HEK293 (cell line): ENCODE results near the gene SH3TC1.

Experiments
- CTCF ChIA-PET: fragments of 350-600 bp; formaldehyde crosslinking; extraction: SDS; loops from one replicate; lab custom pipeline; 2021; ENCODE audit warnings: antibody characterized with exemption; lab: Yijun Ruan, JAX
- POLR2A ChIA-PET: fragments of 300-600 bp; formaldehyde crosslinking; extraction: SDS; loops from one replicate; lab custom pipeline; 2020; ENCODE audit warnings: antibody characterized with exemption, inconsistent platforms; lab: Yijun Ruan, JAX
- H3K27ac ChIP-seq: fragments of 200-500 bp; sonication (Bioruptor generic); 2 replicates; pipeline ENCODE4 v1.5.1; 2014; ENCODE audit warnings: low read depth, low read length, control low read depth, inconsistent platforms; ENCODE audit errors: extremely low read depth
- H3K36me3 ChIP-seq, 2 experiments: fragments of 200-500 bp in 1 of 2; sonication (Bioruptor generic) in 1 of 2; 1 replicate in 1 of 2; 2 replicates in 1 of 2; pipeline ENCODE4 v1.5.1; 2014 to 2017; ENCODE audit warnings: inconsistent platforms in 2 of 2, low read length in 2 of 2; ENCODE audit not compliant: control insufficient read depth in 2 of 2, insufficient read depth in 1 of 2
- H3K4me1 ChIP-seq: fragments of 200-500 bp; sonication (Bioruptor generic); 2 replicates; pipeline ENCODE4 v1.5.1; 2014; ENCODE audit warnings: mild to moderate bottlenecking, low read length, inconsistent platforms; ENCODE audit not compliant: control insufficient read depth, insufficient read depth
- H3K4me3 ChIP-seq: 2 replicates; pipeline ENCODE4 v1.5.1; 2011; ENCODE audit warnings: low read depth, mild to moderate bottlenecking, control low read depth, low read length, moderate library complexity
- H3K9me3 ChIP-seq: fragments of 200-500 bp; sonication (Bioruptor generic); 2 replicates; pipeline ENCODE4 v1.5.1; 2014; ENCODE audit warnings: low read depth, low read length, inconsistent platforms; ENCODE audit not compliant: control insufficient read depth, insufficient read depth
- BCL11B ChIP-seq: fragments of 450-650 bp; formaldehyde crosslinking; IDR thresholded peaks from 2 replicates; pipeline ENCODE4 v1.5.1; 2016; ENCODE audit warnings: low read depth, missing biosample characterization, missing genetic modification characterization
- GFI1B ChIP-seq: fragments of 450-650 bp; formaldehyde crosslinking; IDR thresholded peaks from 2 replicates; pipeline ENCODE4 v1.5.1; 2016; ENCODE audit warnings: missing biosample characterization, missing genetic modification characterization
- MYNN ChIP-seq: fragments of 450-650 bp; formaldehyde crosslinking; IDR thresholded peaks from 2 replicates; pipeline ENCODE4 v1.5.1; 2016; ENCODE audit warnings: missing biosample characterization, missing genetic modification characterization, borderline replicate concordance
- OSR2 ChIP-seq: fragments of 450-650 bp; formaldehyde crosslinking; IDR thresholded peaks from 2 replicates; pipeline ENCODE4 v1.5.1; 2016; ENCODE audit warnings: missing biosample characterization, missing genetic modification characterization
- REPIN1 ChIP-seq: fragments of 450-650 bp; formaldehyde crosslinking; IDR thresholded peaks from 2 replicates; pipeline ENCODE4 v1.5.1; 2017; ENCODE audit warnings: missing biosample characterization, missing genetic modification characterization, low read depth
- SALL2 ChIP-seq: fragments of 450-650 bp; formaldehyde crosslinking; IDR thresholded peaks from 2 replicates; pipeline ENCODE4 v1.5.0; 2017; ENCODE audit warnings: missing biosample characterization, mild to moderate bottlenecking, missing genetic modification characterization, borderline replicate concordance
- TRIM28 ChIP-seq: IDR thresholded peaks from 2 replicates; pipeline ENCODE4 v1.6.1; 2011; ENCODE audit warnings: low read length, control low read depth, borderline replicate concordance
- TSHZ1 ChIP-seq: fragments of 450-650 bp; formaldehyde crosslinking; IDR thresholded peaks from 2 replicates; pipeline ENCODE4 v1.5.1; 2016; ENCODE audit warnings: missing biosample characterization, missing genetic modification characterization, borderline replicate concordance
- WT1 ChIP-seq: fragments of 450-650 bp; formaldehyde crosslinking; IDR thresholded peaks from 2 replicates; pipeline ENCODE4 v1.5.1; 2016; ENCODE audit warnings: missing biosample characterization, missing genetic modification characterization
- YY2 ChIP-seq: fragments of 450-650 bp; formaldehyde crosslinking; IDR thresholded peaks from 2 replicates; pipeline ENCODE4 v1.5.1; 2016; ENCODE audit warnings: missing biosample characterization, missing genetic modification characterization
- ZEB2 ChIP-seq: fragments of 450-650 bp; formaldehyde crosslinking; IDR thresholded peaks from 2 replicates; pipeline ENCODE4 v1.5.1; 2016; ENCODE audit warnings: missing biosample characterization, missing genetic modification characterization
- ZFP69B ChIP-seq: fragments of 450-650 bp; formaldehyde crosslinking; IDR thresholded peaks from 2 replicates; pipeline ENCODE4 v1.5.1; 2016; ENCODE audit warnings: missing biosample characterization, missing genetic modification characterization
- ZNF10 ChIP-seq: fragments of 450-650 bp; formaldehyde crosslinking; IDR thresholded peaks from 2 replicates; pipeline ENCODE4 v1.5.1; 2017; ENCODE audit warnings: missing biosample characterization, missing genetic modification characterization
- ZNF148 ChIP-seq: fragments of 450-650 bp; formaldehyde crosslinking; IDR thresholded peaks from 2 replicates; pipeline ENCODE4 v1.5.0; 2017; ENCODE audit warnings: missing biosample characterization, missing genetic modification characterization, borderline replicate concordance
- ZNF19 ChIP-seq: fragments of 450-650 bp; formaldehyde crosslinking; IDR thresholded peaks from 2 replicates; pipeline ENCODE4; 2016; ENCODE audit warnings: missing biosample characterization, missing genetic modification characterization, low read depth
- ZNF2 ChIP-seq: fragments of 450-650 bp; formaldehyde crosslinking; IDR thresholded peaks from 2 replicates; pipeline ENCODE4 v1.5.1; 2016; ENCODE audit warnings: missing biosample characterization, missing genetic modification characterization
- ZNF24 ChIP-seq: fragments of 450-650 bp; formaldehyde crosslinking; IDR thresholded peaks from 2 replicates; pipeline ENCODE4 v1.5.1; 2016; ENCODE audit warnings: missing biosample characterization, missing genetic modification characterization
- ZNF335 ChIP-seq: fragments of 450-650 bp; formaldehyde crosslinking; conservative IDR thresholded peaks from 2 replicates; pipeline ENCODE4 v1.5.1; 2016; ENCODE audit warnings: missing biosample characterization, missing genetic modification characterization
- ZNF473 ChIP-seq: fragments of 450-650 bp; formaldehyde crosslinking; IDR thresholded peaks from 2 replicates; pipeline ENCODE4 v1.5.1; 2017; ENCODE audit warnings: missing biosample characterization, missing genetic modification characterization
- ZNF514 ChIP-seq: fragments of 450-650 bp; formaldehyde crosslinking; IDR thresholded peaks from 2 replicates; pipeline ENCODE4 v1.5.1; 2016; ENCODE audit warnings: missing biosample characterization, missing genetic modification characterization
- ZNF558 ChIP-seq: fragments of 450-650 bp; formaldehyde crosslinking; IDR thresholded peaks from 2 replicates; pipeline ENCODE4 v1.5.1; 2016; ENCODE audit warnings: missing biosample characterization, missing genetic modification characterization
- ZNF585B ChIP-seq: fragments of 450-650 bp; formaldehyde crosslinking; IDR thresholded peaks from 2 replicates; pipeline ENCODE4 v1.5.1; 2016; ENCODE audit warnings: missing biosample characterization, missing genetic modification characterization
- ZNF610 ChIP-seq: fragments of 450-650 bp; formaldehyde crosslinking; IDR thresholded peaks from 2 replicates; pipeline ENCODE4 v1.5.1; 2016; ENCODE audit warnings: missing biosample characterization, missing genetic modification characterization, borderline replicate concordance
- ZNF658 ChIP-seq: fragments of 450-650 bp; formaldehyde crosslinking; IDR thresholded peaks from 2 replicates; pipeline ENCODE4; 2016; ENCODE audit warnings: missing biosample characterization, missing genetic modification characterization
- ZNF664 ChIP-seq: fragments of 450-650 bp; formaldehyde crosslinking; IDR thresholded peaks from 2 replicates; pipeline ENCODE4 v1.5.1; 2016; ENCODE audit warnings: missing biosample characterization, missing genetic modification characterization
- ZNF701 ChIP-seq: fragments of 450-650 bp; formaldehyde crosslinking; IDR thresholded peaks from 2 replicates; pipeline ENCODE4 v1.5.1; 2016; ENCODE audit warnings: missing biosample characterization, missing genetic modification characterization
- ZNF704 ChIP-seq: fragments of 450-650 bp; formaldehyde crosslinking; IDR thresholded peaks from 2 replicates; pipeline ENCODE4 v1.5.1; 2016; ENCODE audit warnings: missing biosample characterization, missing genetic modification characterization
- ZSCAN16 ChIP-seq: fragments of 450-650 bp; formaldehyde crosslinking; IDR thresholded peaks from 2 replicates; pipeline ENCODE4 v1.5.1; 2016; ENCODE audit warnings: missing biosample characterization, missing genetic modification characterization
- ZSCAN5A ChIP-seq: fragments of 450-650 bp; formaldehyde crosslinking; IDR thresholded peaks from 2 replicates; pipeline ENCODE4 v1.5.1; 2016; ENCODE audit warnings: missing biosample characterization, missing genetic modification characterization

Gene SH3TC1

GRCh38 chr4:8167815-8168214 is 31.3 kb upstream of the SH3TC1 start:
- H3K36me3 ChIP-seq: no peaks in the 10 kb centered on the region
- ChIA-PET CTCF (interaction anchor here (0.5 to 1.5 kb wide), 5 partner anchors 8 to 179 kb away, joined by 3 to 8 read pairs (median 3); no protein-coding TSS in a partner anchor), POLR2A (interaction anchor here (0.6 kb wide), 1 partner anchor 20 kb away, joined by 3 read pairs; no protein-coding TSS in a partner anchor)
- H3K4me3 ChIP-seq: no peak overlapping the region
- no peaks in the 10 kb centered on the region for H3K9me3 ChIP-seq
- no peaks in the 10 kb centered on the region for H3K4me1 ChIP-seq
- H3K27ac ChIP-seq: no peak overlapping the region
- TF ChIP-seq ZNF335 (no peak), ZFP69B (tag by site-specific recombination) (no peak), ZNF658 (tag by site-specific recombination) (no peak), MYNN (tag by site-specific recombination) (no peak), ZNF701 (tag by site-specific recombination) (no peak), ZEB2 (tag by site-specific recombination) (no peak), ZSCAN5A (tag by site-specific recombination) (no peak), ZNF2 (no peak), ZNF473 (no peak), ZNF24 (no peak), ZNF585B (no peak), SALL2 (tag by site-specific recombination) (no peak), ZNF10 (tag by site-specific recombination) (no peak), TSHZ1 (tag by site-specific recombination) (no peak)

GRCh38 chr4:8168232-8168631 is 30.9 kb upstream of the SH3TC1 start:
- ChIA-PET POLR2A (no interaction called here), CTCF (interaction anchor here (0.5 to 1.2 kb wide), 4 partner anchors 10 to 180 kb away, joined by 3 to 4 read pairs (median 3); no protein-coding TSS in a partner anchor)
- Histone ChIP-seq H3K4me3 (no peak overlapping the region), H3K9me3 (no peaks in the 10 kb centered on the region), H3K36me3 (no peaks in the 10 kb centered on the region), H3K4me1 (no peaks in the 10 kb centered on the region), H3K27ac (no peak overlapping the region)
- TF ChIP-seq TRIM28 (no peak), ZSCAN16 (tag by site-specific recombination) (no peak), ZNF704 (no peak), ZNF664 (tag by site-specific recombination) (no peak), WT1 (tag by site-specific recombination) (no peak), BCL11B (tag by site-specific recombination) (no peak), REPIN1 (tag by site-specific recombination) (no peak), ZNF514 (tag by site-specific recombination) (no peak), OSR2 (tag by site-specific recombination) (no peak), ZNF19 (tag by site-specific recombination) (no peak), ZNF610 (tag by site-specific recombination) (no peak), MYNN (tag by site-specific recombination) (no peak), GFI1B (tag by site-specific recombination) (no peak), YY2 (tag by site-specific recombination) (no peak), ZNF558 (tag by site-specific recombination) (no peak), ZNF585B (no peak), ZNF148 (no peak)
